Fibroblast of lung (primary cell): ENCODE data around the gene METTL23. TPM values are rescaled to one million over a fixed set of nuclear protein-coding genes. Genes with fewer than 3 reads are reported as not detected.
A peak's percentile ranks its signal among the peaks of the same experiment; 100 is the strongest.
"Not testable (repeated sequence)": the region's sequence is repeated elsewhere in the genome, so short reads cannot be mapped to it uniquely, and the experiment has no call there.

Experiments
- DNase-seq, 2 donors: peaks; one replicate each; pipeline versions ENCODE4 v3.0.0 to v3.0.0-alpha.2; 2010; ENCODE audit warnings: low read depth in 2 of 2
- H2AFZ ChIP-seq: 2 replicates; pipeline ENCODE4 v1.5.1; 2012; ENCODE audit warnings: low read length, control low read depth, inconsistent platforms
- H3K27ac ChIP-seq: 2 replicates; pipeline ENCODE4 v1.5.1; 2011; ENCODE audit warnings: low read length, control low read depth; ENCODE audit not compliant: insufficient read depth
- H3K27me3 ChIP-seq: 2 replicates; pipeline ENCODE4 v1.5.1; 2011; ENCODE audit warnings: mild to moderate bottlenecking, low read length; ENCODE audit not compliant: control insufficient read depth, insufficient read depth
- H3K36me3 ChIP-seq: 2 replicates; pipeline ENCODE4 v1.5.1; 2011; ENCODE audit warnings: low read length; ENCODE audit not compliant: control insufficient read depth, insufficient read depth
- H3K4me1 ChIP-seq: 2 replicates; pipeline ENCODE4 v1.5.1; 2011; ENCODE audit warnings: low read length; ENCODE audit not compliant: control insufficient read depth, insufficient read depth; ENCODE audit errors: extremely low read depth
- H3K4me2 ChIP-seq: 2 replicates; pipeline ENCODE4 v1.5.1; 2011; ENCODE audit warnings: low read length, control low read depth; ENCODE audit not compliant: insufficient read depth; ENCODE audit errors: extremely low read depth
- H3K4me3 ChIP-seq, 4 experiments: fragments of 200-600 bp in 1 of 4; sonication (generic) in 1 of 4; replicated peaks in 1 of 4; 2 replicates each; pipeline ENCODE4 v1.5.1; 2011 to 2016; ENCODE audit warnings: low read length in 4 of 4, low read depth in 3 of 4, mild to moderate bottlenecking in 3 of 4, control low read depth in 2 of 4, inconsistent platforms in 1 of 4, mixed read lengths in 1 of 4; ENCODE audit not compliant: insufficient read depth in 1 of 4; ENCODE audit errors: control extremely low read depth in 1 of 4
- H3K79me2 ChIP-seq: 2 replicates; pipeline ENCODE4 v1.5.1; 2012; ENCODE audit warnings: mild to moderate bottlenecking, low read length, inconsistent platforms; ENCODE audit not compliant: control insufficient read depth, insufficient read depth
- H3K9ac ChIP-seq: 2 replicates; pipeline ENCODE4 v1.5.1; 2011; ENCODE audit warnings: mild to moderate bottlenecking, low read length, control low read depth; ENCODE audit not compliant: insufficient read depth
- H3K9me3 ChIP-seq: 2 replicates; pipeline ENCODE4 v1.5.1; 2012; ENCODE audit warnings: low read depth, low read length; ENCODE audit not compliant: control insufficient read depth, insufficient read depth
- H4K20me1 ChIP-seq: 2 replicates; pipeline ENCODE4 v1.5.1; 2011; ENCODE audit warnings: low read length; ENCODE audit not compliant: control insufficient read depth, insufficient read depth; ENCODE audit errors: extremely low read depth
- EZH2 ChIP-seq: IDR thresholded peaks from 2 replicates; pipeline ENCODE4 v1.5.1; 2012; ENCODE audit warnings: low read length, control low read depth, mild to moderate bottlenecking; ENCODE audit errors: missing control alignments
- polyA plus RNA-seq, 2 donors: library from polyadenylated mRNA; depleted of rRNA in 1 of 2; stranded (reverse) in 1 of 2; unstranded in 1 of 2; fragments of >200 nt; gene quantifications; 2 replicates each; pipeline ENCODE4 v1.2.1, GENCODE V29; 2011 to 2012; ENCODE audit warnings: missing spikeins in 1 of 2
- total RNA-seq: library from RNA; depleted of rRNA; stranded (reverse); fragments of >200 nt; gene quantifications from 2 replicates; pipeline ENCODE4 v1.2.1, GENCODE V29; 2014
- TF ChIP-seq, protein P1 (sequence below), 2 donors: IDR thresholded peaks in 1 of 2; conservative IDR thresholded peaks in 1 of 2; 1 replicate in 1 of 2; 2 replicates in 1 of 2; pipeline ENCODE4 v1.5.1; 2011 to 2012; ENCODE audit warnings: low read length in 2 of 2, control low read depth in 1 of 2, inconsistent platforms in 1 of 2, low read depth in 1 of 2, mild to moderate bottlenecking in 1 of 2

The METTL23 gene
- total and polyA plus RNA-seq, 2 donors (not counting 1 experiment from before 2014, with no cell fraction given): 26.4 to 35.1 TPM

DNA sequence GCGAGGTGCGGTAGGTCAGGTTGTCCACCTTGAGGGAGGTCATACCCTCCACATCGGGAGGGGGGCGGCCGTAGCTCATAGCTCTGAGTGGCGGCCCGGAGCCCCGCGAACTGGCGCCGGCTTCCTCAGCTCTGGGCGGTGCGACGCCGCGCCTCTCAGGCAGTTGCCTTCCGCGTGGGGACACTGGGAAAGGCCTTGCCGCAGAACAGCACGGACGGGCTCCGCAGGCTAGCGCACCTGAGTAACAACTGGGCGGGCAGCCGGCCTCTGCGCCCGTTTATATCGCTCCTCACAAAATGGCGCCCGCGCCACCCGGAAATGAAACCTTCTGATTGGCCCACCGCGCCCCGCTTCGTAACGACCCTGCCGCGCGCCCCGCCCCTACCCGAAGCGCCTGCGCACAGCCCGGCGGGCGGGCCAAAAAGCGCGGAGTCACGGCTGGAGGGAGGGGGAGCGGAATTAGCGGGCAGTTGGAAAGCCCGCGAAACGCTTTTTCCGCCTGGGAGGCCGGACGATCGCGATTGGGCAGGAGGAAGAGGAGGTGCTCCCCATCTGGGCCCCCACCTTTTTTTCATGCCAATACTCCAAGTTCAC, 10.5 kb downstream of the METTL23 start, which contains the start of gene SRSF2:
SRSF2 (minus strand) TSS at position 250 of the 594 bp plus-strand sequence; CDS start at position 79, 171 bp downstream.
- peak within 1 kb of the TSS; percentile 77 for H2AFZ ChIP-seq
- H3K4me1 ChIP-seq: peaks cover 10% of the 10 kb centered on the region
- peak within 1 kb of the TSS; percentile 98 for H3K27ac ChIP-seq
- peak within 1 kb of the TSS; percentile 94 for H3K9ac ChIP-seq
- H3K27me3 ChIP-seq: no peaks in the 10 kb centered on the region
- H3K9me3 ChIP-seq: no peaks in the 10 kb centered on the region
- H3K79me2 ChIP-seq: peaks cover 55% of the 10 kb centered on the region
- H4K20me1 ChIP-seq: no peaks in the 10 kb centered on the region
- peak; percentile 98 for DNase-seq
- peak within 1 kb of the TSS; percentile 93 to 98 (median 94) for H3K4me3 ChIP-seq
- H3K4me2 ChIP-seq: peak within 1 kb of the TSS; percentile 95
- H3K36me3 ChIP-seq: peaks cover 14% of the 10 kb centered on the region
- TF ChIP-seq, protein P1, sequence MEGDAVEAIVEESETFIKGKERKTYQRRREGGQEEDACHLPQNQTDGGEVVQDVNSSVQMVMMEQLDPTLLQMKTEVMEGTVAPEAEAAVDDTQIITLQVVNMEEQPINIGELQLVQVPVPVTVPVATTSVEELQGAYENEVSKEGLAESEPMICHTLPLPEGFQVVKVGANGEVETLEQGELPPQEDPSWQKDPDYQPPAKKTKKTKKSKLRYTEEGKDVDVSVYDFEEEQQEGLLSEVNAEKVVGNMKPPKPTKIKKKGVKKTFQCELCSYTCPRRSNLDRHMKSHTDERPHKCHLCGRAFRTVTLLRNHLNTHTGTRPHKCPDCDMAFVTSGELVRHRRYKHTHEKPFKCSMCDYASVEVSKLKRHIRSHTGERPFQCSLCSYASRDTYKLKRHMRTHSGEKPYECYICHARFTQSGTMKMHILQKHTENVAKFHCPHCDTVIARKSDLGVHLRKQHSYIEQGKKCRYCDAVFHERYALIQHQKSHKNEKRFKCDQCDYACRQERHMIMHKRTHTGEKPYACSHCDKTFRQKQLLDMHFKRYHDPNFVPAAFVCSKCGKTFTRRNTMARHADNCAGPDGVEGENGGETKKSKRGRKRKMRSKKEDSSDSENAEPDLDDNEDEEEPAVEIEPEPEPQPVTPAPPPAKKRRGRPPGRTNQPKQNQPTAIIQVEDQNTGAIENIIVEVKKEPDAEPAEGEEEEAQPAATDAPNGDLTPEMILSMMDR (conservative IDR thresholded peaks at IDR 0.05 in 1 of 2, IDR thresholded peaks at IDR 0.05 in 1 of 2; ENCODE audit: low read depth in 1 of 2, low read length in 2 of 2): no peak
- no peak for TF ChIP-seq EZH2

DNA sequence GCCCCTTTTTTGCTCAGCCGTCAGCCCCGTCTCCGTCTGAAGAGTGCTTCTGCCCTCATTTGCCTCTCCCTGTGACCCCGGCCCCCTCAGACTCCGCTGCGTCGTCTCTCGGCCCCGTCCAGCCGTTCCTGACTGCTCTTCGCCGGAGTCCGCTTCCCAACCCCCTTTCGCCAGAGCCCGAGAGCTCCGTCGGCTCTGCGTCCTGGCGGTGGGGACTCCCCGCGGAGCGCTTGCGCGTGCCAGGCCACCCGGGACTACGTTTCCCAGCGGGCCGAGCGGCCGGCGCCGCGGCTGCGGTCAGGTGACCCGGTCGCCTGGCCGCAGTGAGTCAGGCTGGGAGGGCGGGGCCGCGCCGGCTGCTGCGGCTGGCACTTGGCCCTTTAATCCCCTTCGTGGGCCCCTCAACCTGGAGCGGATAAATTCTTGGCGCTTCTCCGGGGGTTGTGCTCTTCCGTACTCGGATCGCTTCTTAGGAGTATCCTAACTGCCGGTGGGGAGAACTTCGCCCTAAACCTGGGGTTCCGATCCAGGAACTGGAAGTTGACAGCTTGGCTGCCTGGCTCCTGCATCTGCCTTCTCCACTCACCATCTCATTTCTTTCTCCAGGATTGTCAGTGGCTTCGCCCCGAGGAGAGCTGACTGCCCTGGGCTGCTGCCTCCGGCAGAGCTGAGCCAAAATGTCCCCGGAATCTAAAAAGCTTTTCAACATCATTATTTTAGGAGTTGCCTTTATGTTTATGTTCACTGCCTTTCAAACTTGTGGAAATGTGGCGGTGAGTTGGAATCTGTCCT, 11.2 kb downstream of the METTL23 start, which contains the start of gene MFSD11:
MFSD11 (plus strand) TSS at position 444 of the 792 bp plus-strand sequence; CDS start at position 678, 234 bp downstream.
- Histone ChIP-seq H2AFZ (peak within 1 kb of the TSS; percentile 77), H3K4me1 (peaks cover 8% of the 10 kb centered on the region), H3K79me2 (peaks cover 50% of the 10 kb centered on the region), H4K20me1 (no peaks in the 10 kb centered on the region), H3K9me3 (no peaks in the 10 kb centered on the region), H3K27ac (peak within 1 kb of the TSS; percentile 98), H3K27me3 (no peaks in the 10 kb centered on the region), H3K4me3 (peak within 1 kb of the TSS; percentile 93 to 98 (median 94)), H3K9ac (peak within 1 kb of the TSS; percentile 94), H3K36me3 (peaks cover 13% of the 10 kb centered on the region), H3K4me2 (peak within 1 kb of the TSS; percentile 86)
- no peak for TF ChIP-seq EZH2
- TF ChIP-seq, protein P1 (conservative IDR thresholded peaks at IDR 0.05 in 1 of 2, IDR thresholded peaks at IDR 0.05 in 1 of 2; ENCODE audit: low read depth in 1 of 2, low read length in 2 of 2): no peak
- DNase-seq: peak; percentile 92 to 95

DNA sequence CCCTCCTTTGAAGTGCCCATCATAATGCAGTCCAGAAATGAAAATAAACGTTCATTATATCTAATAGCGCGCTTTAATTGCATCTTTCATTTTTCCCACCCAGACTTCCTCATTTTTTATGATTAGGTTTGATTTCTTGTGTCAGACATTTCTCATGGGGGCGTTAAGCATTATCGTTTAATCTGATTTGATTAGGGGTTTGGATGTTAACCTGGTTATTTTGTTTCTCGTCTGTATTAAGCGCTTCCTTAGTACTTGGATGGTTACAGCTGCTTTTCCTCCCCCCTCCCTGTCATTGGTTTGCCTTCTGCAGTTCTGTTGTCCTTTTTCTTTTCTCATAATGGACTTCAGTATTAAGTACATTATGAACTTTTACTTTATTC, 11.8 kb downstream of the METTL23 start:
- Histone ChIP-seq H3K4me3 (peak overlapping the region; percentile 73 to 98 (median 86)), H3K4me2 (peak overlapping the region; percentile 86), H3K79me2 (peaks cover 44% of the 10 kb centered on the region), H3K27ac (peak overlapping the region; percentile 98), H2AFZ (peak overlapping the region; percentile 77), H3K36me3 (peaks cover 10% of the 10 kb centered on the region), H3K4me1 (peaks cover 8% of the 10 kb centered on the region), H4K20me1 (no peaks in the 10 kb centered on the region), H3K9me3 (no peaks in the 10 kb centered on the region), H3K9ac (peak overlapping the region; percentile 94), H3K27me3 (no peaks in the 10 kb centered on the region)
- peak in 1 of 2 donors; percentile 21 for DNase-seq
- no peak for TF ChIP-seq EZH2
- TF ChIP-seq, protein P1 (conservative IDR thresholded peaks at IDR 0.05 in 1 of 2, IDR thresholded peaks at IDR 0.05 in 1 of 2; ENCODE audit: low read depth in 1 of 2, low read length in 2 of 2): no peak

DNA sequence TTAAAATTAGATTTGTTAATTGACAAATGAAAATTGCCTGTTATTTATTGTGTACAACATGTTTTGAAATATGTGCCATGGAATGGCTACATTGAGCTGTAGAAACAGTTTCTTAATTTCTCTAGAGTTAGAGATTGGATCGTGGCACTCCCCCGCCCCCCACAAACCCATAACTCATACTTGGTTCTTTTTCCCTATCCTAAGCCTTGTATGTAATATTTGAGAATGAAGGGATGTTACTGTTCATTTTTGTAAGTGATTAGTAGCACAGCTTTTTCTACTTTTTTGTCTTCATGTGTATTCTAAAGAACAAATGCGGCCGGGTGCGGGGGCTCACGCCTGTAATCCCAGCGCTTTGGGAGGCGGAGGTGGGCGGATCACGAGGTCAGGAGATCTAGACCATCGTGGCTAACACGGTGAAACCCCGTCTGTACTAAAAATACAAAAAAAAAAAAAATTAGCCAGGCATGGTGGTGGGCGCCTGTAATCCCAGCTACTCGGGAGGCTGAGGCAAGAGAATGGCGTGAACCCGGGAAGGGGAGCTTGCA, 13.0 kb downstream of the METTL23 start:
- H3K4me3 ChIP-seq: peak overlapping the region in 3 of 4 experiments; percentile 83 to 98 (median 88)
- not testable (repeated sequence) for H3K4me1 ChIP-seq

More for the DNA sequence above, 13.0 kb downstream of the METTL23 start:
- not testable (repeated sequence) for H2AFZ ChIP-seq, DNase-seq, H4K20me1 ChIP-seq, H3K9me3 ChIP-seq, H3K9ac ChIP-seq, H3K27ac ChIP-seq, H3K27me3 ChIP-seq
- peaks cover 15% of the 10 kb centered on the region for H3K36me3 ChIP-seq
- peak overlapping the region; percentile 86 for H3K4me2 ChIP-seq
- H3K79me2 ChIP-seq: peaks cover 32% of the 10 kb centered on the region
